ENCODE data around the gene CHRND.
"Not testable (repeated sequence)": the region's sequence is repeated elsewhere in the genome, so short reads cannot be mapped to it uniquely, and the experiment has no call there.

CHRND gene

DNA sequence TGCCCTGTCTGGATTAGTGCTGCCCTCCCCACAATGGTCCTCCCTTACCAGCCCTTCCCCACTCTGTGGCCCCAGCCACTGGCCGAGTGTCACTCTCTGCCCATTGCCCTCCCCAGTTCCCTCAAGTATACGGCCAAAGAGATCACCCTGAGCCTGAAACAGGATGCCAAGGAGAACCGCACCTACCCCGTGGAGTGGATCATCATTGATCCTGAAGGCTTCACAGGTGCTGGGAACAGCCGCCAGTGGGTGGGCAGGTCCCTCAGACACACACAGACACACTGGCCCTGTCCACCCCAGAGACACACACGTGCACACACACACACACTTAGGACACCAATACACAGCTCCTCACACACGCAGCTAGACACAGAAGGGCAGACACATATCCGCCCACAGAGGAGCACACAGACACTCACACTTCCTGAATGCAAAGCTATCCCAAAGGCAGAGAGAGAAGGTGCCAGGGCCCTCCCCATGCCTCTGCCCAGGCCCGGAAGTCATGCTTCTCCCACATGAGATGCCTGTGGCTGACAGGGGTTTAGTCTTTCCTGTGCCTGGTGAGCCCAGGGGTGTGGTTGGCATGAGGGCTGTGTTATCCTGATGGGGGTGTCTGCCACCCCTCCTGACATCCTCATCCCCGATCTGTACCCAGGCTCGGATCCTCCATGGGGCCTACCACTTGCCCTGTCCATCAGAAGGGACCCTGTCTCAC, 2.9 kb downstream of the CHRND start:
- no peak for DNase-seq (ENCODE audit: low read depth)

DNA sequence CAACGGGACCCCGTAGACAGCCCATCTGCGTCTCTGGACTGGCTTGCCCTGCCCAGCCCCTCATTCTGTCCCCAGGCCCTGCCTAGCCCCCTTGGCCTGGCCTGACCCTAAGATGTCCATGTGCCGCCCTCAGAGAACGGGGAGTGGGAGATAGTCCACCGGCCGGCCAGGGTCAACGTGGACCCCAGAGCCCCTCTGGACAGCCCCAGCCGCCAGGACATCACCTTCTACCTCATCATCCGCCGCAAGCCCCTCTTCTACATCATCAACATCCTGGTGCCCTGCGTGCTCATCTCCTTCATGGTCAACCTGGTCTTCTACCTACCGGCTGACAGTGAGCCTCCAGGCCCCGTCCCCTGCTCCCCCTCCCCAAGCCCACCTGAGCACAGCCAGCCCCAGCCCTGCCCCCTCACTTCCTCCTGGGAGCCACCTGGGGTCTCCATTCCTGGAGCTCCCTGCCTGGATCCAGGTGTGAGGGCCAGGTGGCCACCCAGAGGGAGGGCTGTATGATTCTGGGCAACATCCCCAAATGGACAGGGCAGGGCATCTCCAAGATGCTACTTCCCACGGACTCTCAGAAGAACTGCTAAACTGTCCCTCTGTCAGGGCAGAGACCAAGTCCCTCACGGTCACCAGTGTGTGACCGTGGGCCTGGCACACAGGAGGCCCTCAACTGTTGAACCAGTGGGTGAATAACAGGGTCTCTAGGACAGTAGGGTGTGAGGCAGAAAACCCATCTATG, 4.0 kb downstream of the CHRND start:
- DNase-seq (ENCODE audit: low read depth): no peak

DNA sequence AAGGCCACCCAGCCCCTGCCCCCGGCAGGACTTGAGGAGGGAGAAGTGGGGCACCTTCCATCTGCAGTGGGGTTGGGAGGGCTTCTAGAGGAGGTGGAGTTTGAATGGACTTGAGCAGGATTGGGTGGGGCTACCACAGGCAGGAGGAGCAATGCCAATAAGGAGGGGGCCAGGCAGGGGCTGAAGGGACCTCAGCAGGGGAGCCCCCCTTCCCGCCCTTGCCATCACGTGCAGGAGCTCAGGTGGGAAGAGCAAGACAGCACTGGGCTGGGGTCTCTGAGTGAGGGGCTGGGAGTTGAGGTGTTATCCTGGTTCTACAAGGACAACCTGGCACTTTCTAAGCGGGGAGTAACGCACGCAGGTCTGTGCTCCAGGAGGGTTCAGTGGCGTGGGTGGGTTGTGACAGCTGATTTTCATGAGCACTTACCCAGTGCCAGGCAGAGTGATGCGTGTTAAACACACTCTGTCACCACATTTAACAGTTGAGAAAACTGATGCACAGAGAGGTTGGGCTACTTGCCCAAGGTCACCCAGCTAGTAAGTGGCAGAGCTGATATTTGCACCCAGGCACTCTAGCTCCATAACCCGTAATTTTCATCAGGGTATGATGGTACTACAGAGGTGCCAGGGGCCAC, 4.8 kb downstream of the CHRND start:
- DNase-seq (ENCODE audit: low read depth): no peak

DNA sequence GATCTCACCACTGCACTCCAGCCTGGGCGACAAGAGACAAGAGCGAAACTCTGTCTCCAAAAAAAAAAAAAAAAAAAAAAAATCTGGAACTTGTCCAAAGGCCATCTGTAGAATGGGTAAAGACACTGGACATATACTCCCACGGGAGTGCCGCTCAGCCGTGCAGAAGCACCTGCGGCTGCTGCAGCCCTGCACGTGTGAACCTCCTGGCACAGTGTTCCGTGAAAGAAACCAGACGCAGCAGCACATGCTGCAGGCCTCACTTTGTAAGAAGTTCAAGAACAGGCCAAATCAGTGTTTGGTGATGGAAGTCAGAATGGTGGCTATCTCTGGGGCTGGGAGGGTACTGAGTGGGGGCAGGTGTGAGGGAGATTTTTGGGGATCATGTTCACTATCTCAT, 6.5 kb downstream of the CHRND start:
- no peak for DNase-seq (ENCODE audit: low read depth)

DNA sequence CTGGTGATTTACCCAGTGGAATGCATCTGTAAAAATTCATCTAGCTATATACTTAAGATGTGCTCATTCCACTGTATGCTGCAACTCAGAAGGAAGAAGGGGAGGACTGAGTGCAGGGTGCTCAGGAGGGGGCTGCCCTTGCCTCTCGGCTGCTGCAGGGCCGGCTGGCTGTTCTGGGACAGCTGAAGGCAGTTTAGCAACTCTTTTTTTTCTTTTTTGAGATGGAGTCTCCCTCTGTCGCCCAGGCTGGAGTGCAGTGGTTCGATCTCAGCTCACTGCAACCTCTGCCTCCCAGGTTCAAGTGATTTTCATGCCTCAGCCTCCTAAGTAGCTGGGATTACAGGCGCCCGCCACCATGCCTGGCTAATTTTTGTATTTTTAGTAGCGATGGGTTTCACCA, 6.9 kb downstream of the CHRND start:
- not testable (repeated sequence) for DNase-seq (ENCODE audit: low read depth)

DNA sequence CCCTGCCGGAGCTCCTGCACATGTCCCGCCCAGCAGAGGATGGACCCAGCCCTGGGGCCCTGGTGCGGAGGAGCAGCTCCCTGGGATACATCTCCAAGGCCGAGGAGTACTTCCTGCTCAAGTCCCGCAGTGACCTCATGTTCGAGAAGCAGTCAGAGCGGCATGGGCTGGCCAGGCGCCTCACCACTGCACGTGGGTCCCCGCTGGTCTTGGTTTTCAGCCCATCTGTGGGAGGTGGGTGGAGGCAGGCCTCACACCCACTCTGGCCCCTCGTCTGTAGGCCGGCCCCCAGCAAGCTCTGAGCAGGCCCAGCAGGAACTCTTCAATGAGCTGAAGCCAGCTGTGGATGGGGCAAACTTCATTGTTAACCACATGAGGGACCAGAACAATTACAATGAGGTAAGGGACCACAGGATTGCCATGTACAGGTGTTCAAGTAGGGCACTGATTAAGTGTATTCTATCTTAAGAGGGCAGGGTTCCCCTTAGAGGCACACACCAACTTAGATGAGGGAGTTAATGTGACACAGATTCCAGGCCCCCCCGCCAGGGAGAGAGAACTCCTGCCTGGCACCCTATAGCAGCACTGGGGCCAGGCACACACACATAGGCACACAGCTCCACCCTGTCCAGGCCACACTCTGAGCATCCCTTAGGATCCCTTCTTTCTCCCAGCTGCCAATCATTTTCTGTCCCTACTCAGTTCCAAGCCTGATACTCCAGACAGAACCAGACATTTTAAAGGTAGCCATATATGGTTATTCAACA, 8.2 kb downstream of the CHRND start:
- no peak for DNase-seq (ENCODE audit: low read depth)

DNA sequence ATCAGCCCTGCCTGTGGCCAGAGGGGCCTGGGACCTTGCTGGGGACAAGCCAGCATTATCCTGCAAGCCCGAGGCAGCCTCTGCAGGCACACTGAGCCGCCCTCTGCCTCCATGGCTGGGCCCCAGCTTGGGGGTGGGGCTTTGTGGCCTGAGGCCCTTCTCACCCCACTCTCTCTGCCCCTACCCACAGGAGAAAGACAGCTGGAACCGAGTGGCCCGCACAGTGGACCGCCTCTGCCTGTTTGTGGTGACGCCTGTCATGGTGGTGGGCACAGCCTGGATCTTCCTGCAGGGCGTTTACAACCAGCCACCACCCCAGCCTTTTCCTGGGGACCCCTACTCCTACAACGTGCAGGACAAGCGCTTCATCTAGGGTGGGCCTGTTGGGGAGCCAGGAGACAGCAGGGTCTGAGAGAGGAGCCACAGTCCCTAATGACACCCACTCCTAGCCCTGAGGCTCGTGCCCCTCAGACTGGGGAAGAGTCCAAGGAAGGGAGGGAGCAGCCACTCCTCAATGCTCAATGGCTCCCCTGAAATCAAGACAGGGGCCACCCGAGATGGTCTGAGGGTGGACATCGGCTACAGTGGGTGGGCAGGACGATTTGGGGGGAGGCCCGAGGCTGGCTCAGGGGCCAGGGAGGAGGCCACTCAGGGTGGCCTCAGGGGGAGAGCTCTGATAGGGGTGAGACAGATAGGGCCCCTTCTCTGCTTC, 9.1 kb downstream of the CHRND start:
- no peak for DNase-seq (ENCODE audit: low read depth)

DNA sequence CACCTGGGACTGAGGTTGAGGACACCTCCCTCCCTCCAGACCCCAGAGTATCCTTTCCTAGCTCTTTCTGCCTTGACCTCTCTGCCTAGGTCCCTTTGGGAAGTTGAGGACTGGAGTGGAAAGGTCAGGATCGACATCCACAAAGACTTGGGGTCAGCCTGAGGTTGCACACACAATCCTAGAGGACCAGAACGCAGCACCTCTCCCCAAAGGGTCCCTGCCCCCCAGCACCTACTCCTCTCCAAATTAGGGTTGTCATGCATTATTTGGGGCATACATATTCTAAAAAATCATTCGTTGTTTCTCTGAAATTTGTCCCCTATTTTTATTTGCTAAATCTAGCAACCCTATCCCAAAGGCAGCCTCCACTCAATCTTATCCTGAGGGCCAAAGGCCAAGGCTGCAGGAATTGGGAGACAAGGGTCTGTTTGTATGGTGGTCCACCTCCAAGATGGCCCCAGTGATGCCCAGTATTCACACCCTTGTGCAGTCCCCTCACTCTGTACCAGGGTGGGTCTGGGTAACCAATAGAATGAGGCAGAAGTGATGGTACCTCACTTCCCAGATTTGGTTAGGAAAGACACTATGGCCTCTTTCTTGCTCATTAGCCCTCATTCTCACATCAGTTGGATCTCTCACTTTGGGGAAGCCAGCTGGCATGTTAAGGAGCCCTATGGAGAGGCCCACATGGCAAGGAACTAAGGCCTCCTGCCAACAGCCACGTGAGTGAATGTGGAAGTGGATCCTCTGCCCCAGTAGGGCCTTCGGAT, 10.0 kb downstream of the CHRND start:
- DNase-seq (ENCODE audit: low read depth): no peak

DNA sequence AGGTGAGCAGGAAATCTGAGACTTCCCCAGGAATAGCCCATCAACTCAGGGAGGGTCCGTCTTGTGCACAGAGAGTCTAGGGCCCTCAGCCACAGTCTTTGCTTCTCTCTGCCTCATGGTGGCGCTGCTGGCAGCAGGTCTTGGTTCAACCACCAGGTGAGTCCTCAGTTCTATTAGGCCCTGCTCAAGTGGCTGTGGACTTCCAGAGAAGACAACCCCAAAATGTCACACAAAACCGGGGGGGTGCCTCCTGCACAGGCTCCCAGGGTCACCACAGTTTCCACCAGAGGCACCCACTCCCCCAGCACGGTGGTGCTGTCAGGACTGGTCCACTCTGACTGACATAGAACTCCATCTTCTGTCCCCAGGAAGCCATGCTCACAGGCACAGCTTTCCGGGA, 11.1 kb downstream of the CHRND start:
- DNase-seq (ENCODE audit: low read depth): no peak

DNA sequence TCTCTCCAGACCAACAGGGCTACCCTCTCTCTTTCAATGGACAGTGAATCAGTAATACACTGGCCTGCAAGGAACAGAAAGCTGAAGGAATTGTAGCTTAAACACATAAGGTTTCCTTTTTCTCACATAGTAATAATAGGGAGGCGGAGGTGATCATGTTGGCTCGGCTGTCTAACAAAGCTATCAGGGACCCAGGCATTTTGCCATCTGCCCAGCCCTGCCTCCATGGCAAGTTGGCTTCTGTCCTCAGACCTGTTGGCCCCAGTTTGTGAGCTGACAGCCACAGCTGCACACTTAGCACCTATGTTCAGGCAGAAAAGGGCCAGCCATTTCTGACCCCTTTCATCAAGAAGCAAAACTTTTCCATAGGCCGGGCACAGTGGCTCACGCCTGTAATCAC, 11.5 kb downstream of the CHRND start:
- DNase-seq (ENCODE audit: low read depth): no peak

DNA sequence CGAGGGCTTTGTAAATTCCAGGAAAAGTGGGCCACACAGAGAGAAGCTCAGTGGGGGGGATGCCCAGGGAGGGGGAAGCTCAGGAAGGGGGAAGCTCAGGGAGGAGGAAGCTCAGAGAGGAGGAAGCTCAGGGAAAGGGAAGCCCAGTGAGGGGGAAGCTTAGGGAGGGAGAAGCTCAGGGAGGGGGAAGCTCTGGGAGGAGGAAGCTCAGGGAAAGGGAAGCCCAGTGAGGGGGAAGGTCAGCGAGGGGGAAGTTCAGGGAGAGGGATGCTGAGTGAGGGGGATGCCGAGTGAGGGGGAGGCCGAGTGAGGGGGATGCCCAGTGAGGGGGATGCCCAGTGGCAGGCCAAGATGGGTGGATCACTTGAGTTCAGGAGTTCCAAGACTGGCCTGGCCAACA, 12.7 kb downstream of the CHRND start:
- DNase-seq (ENCODE audit: low read depth): no peak

DNA sequence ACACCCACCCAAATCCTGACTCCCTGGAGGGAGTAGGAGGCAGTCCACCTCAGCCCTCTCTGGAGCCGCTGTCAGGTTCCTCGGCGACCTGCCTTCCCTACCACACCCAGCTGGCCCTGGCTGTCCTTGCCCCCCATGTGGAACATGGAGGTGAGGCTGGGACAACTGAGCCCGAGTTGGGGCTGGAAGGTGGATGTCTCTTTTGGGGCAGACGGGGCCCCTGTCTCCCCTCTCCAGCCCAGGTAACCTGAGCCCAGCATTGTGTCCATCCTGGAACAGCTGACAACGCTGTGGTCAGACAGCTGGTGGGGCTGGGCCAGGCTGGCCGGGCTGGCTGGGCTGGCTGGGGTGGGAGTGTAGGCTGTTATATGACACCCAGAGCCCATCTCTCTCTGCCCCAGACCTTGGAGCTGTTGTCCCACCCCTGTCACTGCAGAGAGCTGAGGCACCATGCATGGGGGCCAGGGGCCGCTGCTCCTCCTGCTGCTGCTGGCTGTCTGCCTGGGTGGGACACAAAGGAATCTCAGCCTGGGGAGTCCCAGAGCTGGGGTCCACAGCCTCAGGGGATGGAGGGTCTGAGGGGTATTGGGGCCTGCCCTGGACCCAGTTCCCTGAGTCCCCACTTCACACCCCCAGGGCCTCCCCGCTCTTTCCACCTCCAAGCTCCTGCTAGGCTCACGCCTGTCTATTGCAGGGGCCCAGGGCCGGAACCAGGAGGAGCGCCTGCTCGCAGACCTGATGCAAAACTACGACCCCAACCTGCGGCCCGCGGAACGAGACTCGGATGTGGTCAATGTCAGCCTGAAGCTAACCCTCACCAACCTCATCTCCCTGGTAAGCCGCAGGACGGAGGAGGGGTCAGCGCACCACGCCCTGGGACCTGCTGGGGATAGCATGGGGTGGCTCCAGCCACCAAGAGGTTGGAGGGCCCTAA, 13.6 kb downstream of the CHRND start, which contains the start of gene CHRNG:
Gene CHRNG (plus strand): TSS at position 395 of the 934 bp plus-strand sequence. CDS start 56 bp downstream, at position 451.
- no peak for DNase-seq (ENCODE audit: low read depth)

DNA sequence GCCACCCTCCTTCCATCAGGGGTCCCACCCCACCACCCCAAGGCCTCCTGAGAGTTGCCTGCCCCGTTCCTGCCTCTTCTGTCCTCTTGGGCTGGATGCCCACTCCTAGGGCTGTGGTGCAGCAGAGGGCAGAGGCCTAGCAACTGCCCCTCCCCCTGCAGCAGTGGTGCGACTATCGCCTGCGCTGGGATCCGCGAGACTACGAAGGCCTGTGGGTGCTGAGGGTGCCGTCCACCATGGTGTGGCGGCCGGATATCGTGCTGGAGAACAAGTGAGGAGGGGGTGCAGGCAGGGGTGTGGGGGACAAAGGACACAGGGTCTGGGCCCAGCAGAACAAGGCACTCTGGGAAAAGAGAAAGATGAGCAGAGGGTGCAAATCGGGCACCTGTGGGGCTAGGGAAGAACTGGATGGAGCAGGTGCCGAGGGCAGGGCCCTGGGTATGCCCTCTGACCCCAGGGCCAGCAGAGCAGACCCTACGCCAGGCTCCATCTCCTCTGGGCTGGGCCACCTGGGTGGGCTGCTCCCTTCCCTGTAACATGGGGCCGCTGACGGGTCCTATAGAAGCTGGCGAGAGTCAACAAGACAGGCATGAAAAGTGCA, 14.6 kb downstream of the CHRND start:
- no peak for DNase-seq (ENCODE audit: low read depth)

DNA sequence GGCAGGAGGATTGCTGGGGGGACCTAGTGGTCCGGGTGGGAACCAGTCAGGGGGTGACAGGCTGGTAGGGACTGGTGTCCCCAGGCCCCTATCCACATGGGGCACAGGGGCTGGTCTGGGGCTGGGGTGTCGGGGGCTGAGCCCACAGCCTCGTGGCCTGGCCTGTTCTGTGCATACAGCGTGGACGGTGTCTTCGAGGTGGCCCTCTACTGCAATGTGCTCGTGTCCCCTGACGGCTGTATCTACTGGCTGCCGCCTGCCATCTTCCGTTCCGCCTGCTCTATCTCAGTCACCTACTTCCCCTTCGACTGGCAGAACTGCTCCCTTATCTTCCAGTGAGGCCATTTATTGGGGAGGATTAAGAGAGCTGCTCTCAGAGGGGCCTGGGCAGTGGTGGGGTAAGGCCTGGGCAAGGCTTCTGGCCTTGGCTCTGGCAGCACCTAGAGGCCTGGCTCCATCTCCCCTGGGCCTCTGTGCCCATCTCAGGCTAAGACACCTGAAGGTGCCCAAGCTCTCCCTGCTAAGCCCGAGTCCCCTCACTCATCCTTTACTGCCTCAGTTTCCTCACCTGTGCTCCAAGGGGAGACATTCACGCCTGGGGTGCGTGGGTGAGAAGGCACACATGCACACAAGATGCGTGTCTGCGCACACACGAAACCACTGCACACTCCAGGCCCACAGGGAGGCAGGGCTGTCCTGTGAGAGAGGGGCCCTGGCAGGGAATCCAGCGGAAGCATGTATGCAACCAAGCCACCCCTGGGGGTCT, 15.4 kb downstream of the CHRND start:
- no peak for DNase-seq (ENCODE audit: low read depth)

DNA sequence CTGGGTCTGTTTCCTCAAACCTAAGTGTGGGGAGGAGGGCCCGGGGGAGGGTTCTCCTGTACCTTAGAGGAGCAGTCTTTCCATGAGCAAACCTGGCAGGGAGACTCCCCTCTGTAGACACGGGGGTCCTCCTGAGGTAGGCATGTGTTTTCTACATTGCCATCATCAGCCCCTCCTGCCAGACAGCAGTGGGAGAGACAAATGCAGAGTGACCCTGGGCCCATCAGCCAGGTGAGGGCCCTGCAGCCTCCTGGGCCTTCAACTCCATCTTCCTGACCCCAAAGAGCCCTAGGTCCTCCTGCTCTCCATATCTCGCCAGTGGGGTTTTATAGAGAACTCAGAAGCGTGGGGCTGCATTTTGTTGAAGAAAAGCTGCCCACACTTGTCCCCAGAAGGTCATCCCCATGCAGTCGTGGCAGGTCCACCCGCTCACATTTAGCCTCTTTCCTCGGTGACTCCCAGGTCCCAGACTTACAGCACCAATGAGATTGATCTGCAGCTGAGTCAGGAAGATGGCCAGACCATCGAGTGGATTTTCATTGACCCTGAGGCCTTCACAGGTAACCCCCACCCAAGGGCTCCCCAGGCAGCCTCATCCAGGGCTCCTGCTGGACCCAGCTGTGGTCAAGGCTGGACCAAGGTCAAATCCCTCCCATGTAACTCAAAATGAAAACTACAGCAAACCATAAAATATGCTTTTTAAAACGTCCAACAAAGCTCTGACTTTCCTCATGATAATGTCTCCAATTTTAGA, 16.2 kb downstream of the CHRND start:
- no peak for DNase-seq (ENCODE audit: low read depth)

DNA sequence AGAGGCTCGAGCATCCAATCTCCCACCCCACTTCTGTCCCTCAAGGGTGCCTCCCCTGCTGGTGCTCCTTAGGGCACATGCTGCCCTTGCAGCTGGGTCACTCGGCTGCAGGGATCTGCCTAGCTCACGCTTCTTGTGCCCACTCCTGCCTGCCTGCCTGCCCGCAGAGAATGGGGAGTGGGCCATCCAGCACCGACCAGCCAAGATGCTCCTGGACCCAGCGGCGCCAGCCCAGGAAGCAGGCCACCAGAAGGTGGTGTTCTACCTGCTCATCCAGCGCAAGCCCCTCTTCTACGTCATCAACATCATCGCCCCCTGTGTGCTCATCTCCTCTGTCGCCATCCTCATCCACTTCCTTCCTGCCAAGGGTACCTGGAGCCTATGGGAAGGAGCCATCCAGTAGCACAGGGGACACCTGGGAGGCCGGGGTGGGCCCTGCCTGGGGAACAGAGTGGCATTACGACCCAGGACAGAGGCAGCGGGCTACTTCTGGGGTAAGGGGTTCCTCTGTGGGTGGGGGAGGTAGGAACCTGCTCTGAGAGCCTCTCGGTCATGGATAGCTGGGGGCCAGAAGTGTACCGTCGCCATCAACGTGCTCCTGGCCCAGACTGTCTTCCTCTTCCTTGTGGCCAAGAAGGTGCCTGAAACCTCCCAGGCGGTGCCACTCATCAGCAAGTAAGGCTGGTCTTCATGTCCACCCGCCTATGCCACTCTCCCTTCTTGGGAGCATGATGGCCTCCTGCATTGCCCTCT, 16.9 kb downstream of the CHRND start:
- no peak for DNase-seq (ENCODE audit: low read depth)

DNA sequence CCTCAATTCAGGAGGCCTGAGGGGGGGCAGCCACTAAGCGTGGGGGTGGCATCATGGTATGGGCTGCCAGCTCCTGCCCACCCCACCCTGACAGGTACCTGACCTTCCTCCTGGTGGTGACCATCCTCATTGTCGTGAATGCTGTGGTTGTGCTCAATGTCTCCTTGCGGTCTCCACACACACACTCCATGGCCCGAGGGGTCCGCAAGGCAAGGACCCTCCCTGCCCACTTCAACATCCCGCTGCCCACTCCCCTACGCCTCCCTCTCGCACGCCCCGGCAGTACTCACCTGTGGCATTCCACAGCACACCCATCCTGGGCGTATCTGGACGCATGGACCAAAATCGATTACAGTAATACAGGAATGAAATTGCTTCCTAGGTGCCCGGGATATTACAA, 17.5 kb downstream of the CHRND start:
- no peak for DNase-seq (ENCODE audit: low read depth)
